H9 (cell line): Measurements from ENCODE around the gene AEBP2. TPM values are rescaled to one million over a fixed set of nuclear protein-coding genes. Genes with fewer than 3 reads are reported as not detected.

ENCODE experiments used
- DNase-seq: peaks from one replicate; pipeline ENCODE4 v3.0.0-alpha.2; 2017
- H2AFZ ChIP-seq: one replicate; pipeline ENCODE4 v1.6.1; 2013; ENCODE audit warnings: mild to moderate bottlenecking, low read length, control low read depth, moderate library complexity
- H2AK5ac ChIP-seq: 2 replicates; pipeline ENCODE4 v1.6.1; 2013; ENCODE audit warnings: low read length, control low read depth, mixed read lengths; ENCODE audit not compliant: insufficient read length
- H2BK120ac ChIP-seq: one replicate; pipeline ENCODE4 v1.6.1; 2013; ENCODE audit warnings: low read depth, mild to moderate bottlenecking, low read length, control low read depth, inconsistent platforms; ENCODE audit not compliant: poor library complexity, severe bottlenecking
- H2BK12ac ChIP-seq: 2 replicates; pipeline ENCODE4 v1.6.1; 2013; ENCODE audit warnings: low read length, control low read depth, mixed read lengths, low read depth; ENCODE audit not compliant: insufficient read length
- H2BK15ac ChIP-seq: 2 replicates; pipeline ENCODE4 v1.6.1; 2013; ENCODE audit warnings: low read depth, low read length, control low read depth
- H2BK20ac ChIP-seq: one replicate; pipeline ENCODE4 v1.6.1; 2013; ENCODE audit warnings: low read depth, mild to moderate bottlenecking, low read length, control low read depth, inconsistent platforms; ENCODE audit not compliant: poor library complexity, severe bottlenecking
- H2BK5ac ChIP-seq: 2 replicates; pipeline ENCODE4 v1.6.1; 2013; ENCODE audit warnings: low read length, control low read depth, mixed read lengths; ENCODE audit not compliant: insufficient read length
- H3K14ac ChIP-seq: 2 replicates; pipeline ENCODE4 v1.6.1; 2013; ENCODE audit warnings: low read length, control low read depth; ENCODE audit not compliant: insufficient read depth
- H3K18ac ChIP-seq: 2 replicates; pipeline ENCODE4 v1.6.1; 2013; ENCODE audit warnings: low read depth, mild to moderate bottlenecking, mixed read lengths, low read length, control low read depth; ENCODE audit not compliant: insufficient read length
- H3K23ac ChIP-seq: 2 replicates; pipeline ENCODE4 v1.6.1; 2013; ENCODE audit warnings: low read length, control low read depth, mixed read lengths, low read depth; ENCODE audit not compliant: insufficient read length
- H3K23me2 ChIP-seq: 2 replicates; pipeline ENCODE4 v1.6.1; 2013; ENCODE audit warnings: low read depth, mild to moderate bottlenecking, mixed read lengths, low read length, control low read depth; ENCODE audit not compliant: insufficient read length, poor library complexity, severe bottlenecking
- H3K27ac ChIP-seq: 2 replicates; pipeline ENCODE4 v1.5.1; 2013; ENCODE audit warnings: low read length, control low read depth, mixed read lengths, low read depth; ENCODE audit not compliant: insufficient read length
- H3K27me3 ChIP-seq: 2 replicates; pipeline ENCODE4 v1.6.1; 2013; ENCODE audit warnings: low read length, control low read depth, inconsistent platforms; ENCODE audit not compliant: insufficient read depth
- H3K4ac ChIP-seq: 2 replicates; pipeline ENCODE4 v1.6.1; 2013; ENCODE audit warnings: low read depth, mild to moderate bottlenecking, control low read depth, inconsistent platforms, low read length, moderate library complexity
- H3K4me1 ChIP-seq: 2 replicates; pipeline ENCODE4 v1.6.1; 2013; ENCODE audit warnings: low read length, control low read depth, inconsistent platforms; ENCODE audit not compliant: insufficient read depth
- H3K4me2 ChIP-seq: 2 replicates; pipeline ENCODE4 v1.6.1; 2013; ENCODE audit warnings: low read length, control low read depth, mixed read lengths; ENCODE audit not compliant: insufficient read length, insufficient read depth
- H3K56ac ChIP-seq: 2 replicates; pipeline ENCODE4 v1.6.1; 2013; ENCODE audit warnings: low read depth, mild to moderate bottlenecking, mixed read lengths, low read length, control low read depth; ENCODE audit not compliant: insufficient read length
- H3K79me1 ChIP-seq: 2 replicates; pipeline ENCODE4 v1.6.1; 2013; ENCODE audit warnings: low read depth, mild to moderate bottlenecking, moderate library complexity, low read length, control low read depth, inconsistent platforms; ENCODE audit not compliant: insufficient read depth, poor library complexity, severe bottlenecking
- H3K79me2 ChIP-seq: 2 replicates; pipeline ENCODE4 v1.6.1; 2013; ENCODE audit warnings: low read length, control low read depth, inconsistent platforms; ENCODE audit not compliant: insufficient read depth
- H3K9ac ChIP-seq: 2 replicates; pipeline ENCODE4 v1.6.1; 2013; ENCODE audit warnings: low read length, control low read depth, mixed read lengths; ENCODE audit not compliant: insufficient read length; ENCODE audit errors: extremely low read depth
- H3K9me3 ChIP-seq: one replicate; pipeline ENCODE4 v1.6.1; 2013; ENCODE audit warnings: low read depth, low read length, inconsistent platforms; ENCODE audit not compliant: control insufficient read depth
- H3T11ph ChIP-seq: one replicate; pipeline ENCODE4 v1.6.1; 2013; ENCODE audit warnings: mild to moderate bottlenecking, low read length, control low read depth, inconsistent platforms
- H4K20me1 ChIP-seq: one replicate; pipeline ENCODE4 v1.6.1; 2013; ENCODE audit not compliant: control insufficient read depth, insufficient read length, insufficient read depth
- H4K5ac ChIP-seq: 2 replicates; pipeline ENCODE4 v1.6.1; 2013; ENCODE audit warnings: low read depth, mild to moderate bottlenecking, mixed read lengths, low read length, control low read depth; ENCODE audit not compliant: insufficient read length
- H4K8ac ChIP-seq: replicated peaks from 2 replicates; pipeline ENCODE4 v1.6.1; 2013; ENCODE audit warnings: low read length, control low read depth, mixed read lengths, low read depth; ENCODE audit not compliant: insufficient read length
- H4K91ac ChIP-seq: 2 replicates; pipeline ENCODE4 v1.6.1; 2013; ENCODE audit warnings: low read depth, mild to moderate bottlenecking, moderate library complexity, mixed read lengths, low read length, control low read depth; ENCODE audit not compliant: insufficient read length
- H3K27ac Mint-ChIP-seq, 3 experiments: 2 replicates in 2 of 3; 3 replicates in 1 of 3; pipeline ENCODE4 v1.8.0; 2020 to 2021; ENCODE audit warnings: mixed read lengths in 3 of 3, mild to moderate bottlenecking in 1 of 3, moderate library complexity in 1 of 3
- H3K27me3 Mint-ChIP-seq: 2 replicates; pipeline ENCODE4 v1.8.0; 2021; ENCODE audit warnings: low read depth, mild to moderate bottlenecking, moderate library complexity, mixed read lengths
- H3K36me3 Mint-ChIP-seq, 3 experiments: 2 replicates in 2 of 3; 3 replicates in 1 of 3; pipeline ENCODE4 v1.8.0; 2020 to 2021; ENCODE audit warnings: low read depth in 3 of 3, mixed read lengths in 3 of 3; ENCODE audit not compliant: insufficient read depth in 1 of 3
- H3K4me1 Mint-ChIP-seq, 2 experiments: 2 replicates each; pipeline ENCODE4 v1.8.0; 2020; ENCODE audit warnings: mixed read lengths in 2 of 2
- H3K4me3 Mint-ChIP-seq, 2 experiments: 2 replicates in 1 of 2; 3 replicates in 1 of 2; pipeline ENCODE4 v1.8.0; 2020 to 2021; ENCODE audit warnings: mild to moderate bottlenecking in 2 of 2, mixed read lengths in 2 of 2, moderate library complexity in 1 of 2
- H3K9me3 Mint-ChIP-seq, 2 experiments: 2 replicates in 1 of 2; 3 replicates in 1 of 2; pipeline ENCODE4 v1.8.0; 2020; ENCODE audit warnings: mild to moderate bottlenecking in 2 of 2, mixed read lengths in 2 of 2, moderate library complexity in 1 of 2
- WGBS: extraction: QIAGEN DNeasy Blood & Tissue Kit; methylation state at CpG from one replicate; pipeline ENCODE4 v1.1.7; 2013; ENCODE audit warnings: missing lambda C conversion rate, low lambda C conversion rate, mixed read lengths; ENCODE audit not compliant: insufficient read length; ENCODE audit errors: extremely low coverage; 5-methylcytosine and 5-hydroxymethylcytosine counted together
- total RNA-seq: library from RNA; stranded (reverse); gene quantifications from 2 replicates; pipeline ENCODE4 v1.2.1, GENCODE V29; 2021
- TF ChIP-seq, protein P1 (sequence below): fragments of 200-600 bp; sonication (generic); conservative IDR thresholded peaks from 3 replicates; pipeline ENCODE4 v1.8.0; 2021; ENCODE audit warnings: antibody characterized with exemption, mild to moderate bottlenecking

Gene AEBP2
- total RNA-seq, 1 experiment from 2014 or later = 82.8 TPM

GRCh38 chr12:19490908-19491307 is 51.6 kb downstream of the AEBP2 start:
- Histone ChIP-seq H3K23ac (no peak overlapping the region), H2AK5ac (no peak overlapping the region), H3K23me2 (no peaks in the 10 kb centered on the region), H3K27me3 (no peaks in the 10 kb centered on the region), H3K4me1 (no peaks in the 10 kb centered on the region; the same call in 1 of the 2 replicates), H4K91ac (no peak overlapping the region), H2BK20ac (no peak overlapping the region), H2AFZ (no peak overlapping the region), H3K14ac (no peak overlapping the region), H4K20me1 (no peaks in the 10 kb centered on the region), H3K79me2 (peaks cover 18% of the 10 kb centered on the region; the same call in 1 of the 2 replicates), H2BK5ac (no peak overlapping the region), H4K5ac (no peak overlapping the region), H2BK15ac (no peak overlapping the region), H3K4me2 (no peak overlapping the region), H2BK12ac (no peak overlapping the region), H3K79me1 (no peaks in the 10 kb centered on the region), H3K18ac (no peak overlapping the region), H3K9ac (no peak overlapping the region), H3T11ph (no peak overlapping the region), H4K8ac (no peak overlapping the region), H3K4ac (no peak overlapping the region), H3K56ac (no peak overlapping the region), H3K9me3 (no peaks in the 10 kb centered on the region), H2BK120ac (no peak overlapping the region), H3K27ac (no peak overlapping the region)
- Mint-ChIP-seq H3K27ac (no peak overlapping the region), H3K9me3 (no peaks in the 10 kb centered on the region), H3K27me3 (no peaks in the 10 kb centered on the region), H3K36me3 (peaks cover 20 to 64% (median 54%) of the 10 kb centered on the region in 3 experiments; a peak in 6 of 7 replicates), H3K4me3 (no peak overlapping the region), H3K4me1 (peaks cover 32 to 36% of the 10 kb centered on the region in 2 experiments)
- TF ChIP-seq, protein P1, sequence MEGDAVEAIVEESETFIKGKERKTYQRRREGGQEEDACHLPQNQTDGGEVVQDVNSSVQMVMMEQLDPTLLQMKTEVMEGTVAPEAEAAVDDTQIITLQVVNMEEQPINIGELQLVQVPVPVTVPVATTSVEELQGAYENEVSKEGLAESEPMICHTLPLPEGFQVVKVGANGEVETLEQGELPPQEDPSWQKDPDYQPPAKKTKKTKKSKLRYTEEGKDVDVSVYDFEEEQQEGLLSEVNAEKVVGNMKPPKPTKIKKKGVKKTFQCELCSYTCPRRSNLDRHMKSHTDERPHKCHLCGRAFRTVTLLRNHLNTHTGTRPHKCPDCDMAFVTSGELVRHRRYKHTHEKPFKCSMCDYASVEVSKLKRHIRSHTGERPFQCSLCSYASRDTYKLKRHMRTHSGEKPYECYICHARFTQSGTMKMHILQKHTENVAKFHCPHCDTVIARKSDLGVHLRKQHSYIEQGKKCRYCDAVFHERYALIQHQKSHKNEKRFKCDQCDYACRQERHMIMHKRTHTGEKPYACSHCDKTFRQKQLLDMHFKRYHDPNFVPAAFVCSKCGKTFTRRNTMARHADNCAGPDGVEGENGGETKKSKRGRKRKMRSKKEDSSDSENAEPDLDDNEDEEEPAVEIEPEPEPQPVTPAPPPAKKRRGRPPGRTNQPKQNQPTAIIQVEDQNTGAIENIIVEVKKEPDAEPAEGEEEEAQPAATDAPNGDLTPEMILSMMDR = no peak
- WGBS = no CpG with 5 or more reads among the region's 3 CpGs
- DNase-seq = no peak
